ENCODE measurements around the gene OR52E8.

OR52E8 gene

DNA sequence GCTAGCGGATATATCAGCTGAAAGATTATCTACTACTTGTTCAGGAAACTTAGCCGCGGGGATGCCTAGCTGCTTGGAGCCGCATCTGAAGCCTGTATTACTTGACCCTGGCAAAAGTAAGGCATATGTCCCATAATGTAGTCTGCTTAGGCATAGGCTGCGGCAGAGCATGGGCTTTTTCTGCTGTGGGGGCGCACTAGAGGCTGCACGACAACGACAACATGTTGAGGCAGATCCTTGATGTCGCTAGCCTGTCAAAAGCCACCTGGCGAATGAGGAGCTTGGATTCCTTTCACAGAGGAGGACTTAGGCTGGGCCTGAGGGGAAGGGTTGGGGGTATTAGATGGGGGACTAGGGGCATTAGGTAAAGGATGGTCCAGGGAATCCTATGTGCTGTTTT lies 49.9 kb downstream of the OR52E8 start:
- no peak for DNase-seq

All from RPMI8226 (cell line).